Measurements from ENCODE around the gene COL7A1.

COL7A1 gene

DNA sequence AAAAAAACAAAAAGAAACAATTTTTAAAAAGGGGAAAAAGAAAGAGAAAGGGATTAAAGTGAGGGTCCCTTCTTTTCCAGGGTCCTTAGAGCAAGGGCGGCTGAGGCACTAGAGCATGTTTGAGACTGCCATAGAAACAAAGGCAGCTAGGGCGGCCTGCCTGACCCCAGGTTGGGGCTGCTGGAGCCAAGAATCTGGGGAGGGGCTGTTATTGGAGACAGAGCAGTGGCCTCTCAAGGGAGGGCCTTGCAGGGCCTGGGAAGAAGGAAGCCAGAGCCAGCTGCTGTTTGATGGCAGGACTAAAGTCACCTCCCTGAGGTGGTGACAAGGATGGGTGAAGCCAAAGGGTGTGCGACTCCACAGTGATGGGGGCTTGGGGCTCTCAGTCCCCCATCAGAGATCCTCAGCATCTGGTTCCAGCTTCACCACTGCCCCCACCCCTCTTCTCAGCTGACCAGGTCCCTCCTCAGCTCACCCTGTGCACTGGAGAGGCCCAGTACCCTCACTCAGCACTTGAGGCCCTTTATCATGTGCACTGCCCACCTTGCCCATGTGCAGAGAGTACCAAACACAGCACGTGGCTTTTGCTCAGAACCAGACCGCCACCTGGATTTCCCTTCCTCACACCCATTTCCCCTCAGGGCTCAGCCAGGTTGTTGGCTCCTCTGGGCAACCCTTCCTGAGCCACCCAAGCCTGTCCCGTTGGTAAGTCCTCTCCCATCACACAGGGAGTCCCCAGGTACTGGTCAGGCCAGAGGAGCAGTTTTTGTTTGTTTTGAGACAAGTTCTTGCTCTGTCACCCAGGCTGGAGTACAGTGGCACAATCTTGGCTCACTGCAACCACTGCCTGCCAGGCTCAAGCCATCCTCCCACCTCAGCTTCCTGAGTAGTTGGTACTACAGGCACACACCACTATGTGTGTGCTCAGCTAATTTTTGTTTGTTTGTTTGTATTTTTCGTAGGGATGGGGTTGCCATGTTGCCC, 24.7 kb upstream of the COL7A1 start:
- no peak for DNase-seq

DNA sequence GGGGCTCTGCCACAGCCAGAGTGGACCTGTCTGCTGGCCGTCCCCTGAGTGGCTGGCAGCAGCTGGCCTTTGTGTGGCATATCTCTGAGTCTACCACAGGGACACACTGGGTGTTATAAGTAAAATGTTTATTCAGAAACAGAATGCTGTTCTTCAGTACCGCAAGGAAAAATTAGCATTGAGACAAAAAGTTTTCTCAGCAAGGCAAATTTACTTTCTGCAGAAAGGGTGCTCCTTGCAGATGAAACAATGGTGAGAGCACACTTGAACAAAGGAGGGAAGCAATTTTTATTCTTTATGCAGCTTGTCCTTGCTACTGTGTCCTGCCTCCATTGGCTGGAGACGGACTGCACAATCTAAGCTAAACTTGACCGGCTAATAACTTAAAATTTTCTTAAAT, 22.4 kb upstream of the COL7A1 start:
- DNase-seq, result no peak

DNA sequence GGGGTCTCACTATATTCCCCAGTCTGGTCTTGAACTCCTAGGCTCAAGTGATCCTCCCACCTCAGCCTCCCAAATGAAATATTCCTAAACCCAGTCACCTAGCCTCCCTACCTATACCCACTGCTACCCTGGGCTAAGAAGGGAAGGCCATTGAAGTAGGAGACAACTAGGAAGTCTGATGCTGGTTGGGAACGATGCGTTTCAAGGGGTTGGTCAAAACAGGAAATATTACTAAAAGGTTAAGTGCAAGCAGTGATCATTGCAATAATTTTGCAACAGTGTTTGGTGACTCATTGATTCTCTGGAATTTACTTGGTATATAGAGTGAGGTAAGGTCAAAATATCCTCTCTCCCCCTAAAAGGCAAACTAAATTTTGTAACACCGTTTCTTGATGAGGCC, 18.9 kb upstream of the COL7A1 start:
- peak in 1 of 5 experiments; percentile 63 for DNase-seq

DNA sequence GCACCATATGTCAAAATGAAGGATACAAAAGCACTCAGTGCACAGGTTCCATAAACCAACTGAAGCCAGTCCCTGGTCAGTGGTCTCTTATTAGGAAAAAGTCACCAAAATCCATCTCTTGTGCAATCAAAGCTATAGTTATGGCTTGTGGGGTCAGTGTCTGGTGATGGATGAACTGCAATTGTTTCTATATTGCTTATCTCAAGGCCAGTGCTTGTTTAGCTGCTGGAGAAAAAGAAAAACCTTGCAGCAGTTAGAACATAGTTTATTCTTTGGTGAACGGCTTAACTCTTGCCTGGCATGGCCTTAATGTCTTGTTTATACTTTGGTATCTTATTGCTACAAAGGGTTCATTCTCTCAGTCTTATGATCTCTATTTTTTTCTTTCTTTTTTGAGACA, 17.2 kb upstream of the COL7A1 start:
- DNase-seq, result no peak

DNA sequence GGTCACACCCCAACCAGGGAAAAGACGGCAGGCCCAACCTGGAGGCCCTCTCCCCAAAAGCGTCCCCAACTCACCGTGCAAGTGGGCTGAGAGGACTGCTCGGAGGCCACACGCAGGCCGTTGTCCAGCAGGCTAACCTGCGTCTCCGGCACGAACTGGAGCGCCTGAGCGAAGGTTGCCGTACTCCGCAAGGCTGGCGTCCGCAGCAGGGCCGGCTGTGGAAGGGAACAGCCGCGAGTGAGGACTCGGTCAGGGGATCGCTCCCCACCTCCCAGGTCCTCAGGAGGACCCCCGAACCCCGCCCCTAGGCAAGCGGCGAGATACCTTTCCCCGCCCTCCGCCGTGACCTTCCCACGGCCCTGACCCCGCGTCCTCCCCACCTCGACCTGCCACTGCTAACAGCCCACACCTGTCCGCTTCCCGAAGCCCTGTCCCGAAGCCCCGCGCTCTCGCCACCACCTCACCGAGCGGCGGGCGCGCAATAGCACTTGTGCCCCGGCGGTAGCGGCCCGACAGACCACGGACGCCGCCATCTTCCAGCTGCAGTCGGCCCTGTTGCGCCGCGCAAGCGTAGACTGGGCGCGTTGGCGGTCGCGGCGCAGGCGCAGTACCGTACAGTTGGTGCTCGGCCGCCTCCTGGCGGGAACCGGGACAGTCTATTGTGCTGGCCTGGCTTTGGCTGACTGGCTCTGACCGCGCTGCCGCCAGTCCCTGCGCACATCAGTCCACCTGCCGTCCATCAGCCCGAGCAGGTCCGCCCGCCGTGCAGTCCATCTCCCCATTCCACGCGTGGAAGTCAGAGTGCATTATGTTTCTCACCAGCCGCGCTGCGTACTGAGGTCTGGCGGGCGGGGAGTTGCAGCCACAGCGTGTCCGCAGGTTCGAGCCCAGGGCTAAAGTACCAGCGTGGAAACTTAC, 14.2 kb upstream of the COL7A1 start, which contains the start of gene UQCRC1:
Gene UQCRC1 (minus strand): TSS at position 559 of the 918 bp plus-strand sequence. CDS start 26 bp downstream, at position 533.
- DNase-seq, result peak; percentile 85 to 93 (median 87)

DNA sequence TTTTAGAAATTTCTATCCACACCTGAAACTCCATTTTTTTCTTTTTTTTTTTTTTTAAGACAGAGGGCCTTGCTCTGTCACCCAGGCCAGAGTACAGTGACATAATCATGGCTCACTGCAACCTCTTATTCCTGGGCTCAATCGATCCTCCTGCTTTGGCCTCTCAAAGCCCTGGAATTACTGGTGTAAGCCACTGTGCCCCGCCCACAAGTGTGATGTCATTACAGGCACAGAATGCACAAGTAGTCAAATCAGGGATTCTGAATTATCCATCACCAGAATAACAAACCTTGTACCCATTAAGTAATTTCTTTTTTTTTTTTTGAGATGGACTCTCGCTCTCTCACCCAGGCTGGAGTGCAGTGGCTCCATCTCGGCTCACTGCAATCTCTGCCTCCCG, 12.4 kb upstream of the COL7A1 start:
- no peak for DNase-seq

DNA sequence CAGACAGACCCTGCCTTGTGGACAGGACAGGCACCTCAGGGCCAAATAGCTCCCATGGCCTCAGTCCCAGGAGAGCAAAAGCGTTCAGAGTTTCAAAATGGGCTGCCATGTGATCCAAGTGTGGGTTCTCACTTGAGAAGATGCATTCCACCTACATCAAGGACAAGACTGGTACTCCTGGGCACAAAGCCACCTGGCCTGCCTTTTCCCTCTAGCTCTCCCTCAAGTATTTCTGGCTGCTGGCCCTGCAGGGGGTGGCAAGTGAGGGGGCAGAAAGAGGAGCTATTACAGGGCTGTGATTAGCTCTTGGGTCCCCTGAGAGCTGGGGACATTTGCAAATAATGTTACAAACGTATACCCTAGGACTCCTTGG, 6.5 kb upstream of the COL7A1 start:
- no peak for DNase-seq

DNA sequence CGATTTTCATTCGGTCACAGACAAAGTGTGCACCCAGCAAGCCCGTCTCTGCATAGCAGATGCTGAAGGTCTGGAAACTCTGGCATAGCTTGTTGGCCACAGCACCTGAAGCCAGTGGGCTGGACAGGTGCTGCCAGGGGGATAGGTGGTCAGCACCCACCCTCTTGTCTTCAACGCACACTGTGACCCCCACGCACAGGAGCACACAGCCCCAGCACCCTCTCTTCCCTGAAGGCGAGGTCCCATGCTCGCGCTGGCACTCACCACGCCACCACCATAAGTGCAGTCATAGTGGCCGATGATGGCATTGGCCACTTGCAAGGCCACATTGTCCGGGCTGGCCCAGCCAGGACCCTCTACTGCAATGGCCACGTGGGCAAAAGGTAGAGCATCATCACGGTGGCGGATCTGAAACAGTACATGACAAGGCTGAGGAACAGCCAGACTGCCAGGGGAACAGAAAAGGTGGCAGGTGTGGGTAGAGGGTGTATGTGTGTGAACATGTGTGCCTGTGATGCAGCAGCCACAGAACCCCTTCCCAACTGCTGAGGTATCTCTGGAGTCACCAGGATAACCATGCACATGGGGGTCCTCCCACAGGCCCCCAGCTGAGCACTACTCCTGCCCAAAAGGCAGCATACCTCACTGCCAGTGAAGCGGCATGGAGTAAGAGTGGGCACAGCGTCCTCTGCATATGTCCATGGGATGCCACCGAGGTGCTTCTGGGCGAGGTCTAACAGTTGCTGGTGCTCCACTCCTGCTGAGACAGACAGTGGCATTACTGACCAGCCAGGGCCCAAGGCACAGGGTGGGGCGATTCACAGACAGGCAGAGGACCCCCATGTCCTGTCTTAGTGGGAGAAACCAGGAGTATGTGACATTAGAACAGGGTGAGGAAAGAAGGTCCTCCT, 5.8 kb upstream of the COL7A1 start:
- DNase-seq, result no peak

DNA sequence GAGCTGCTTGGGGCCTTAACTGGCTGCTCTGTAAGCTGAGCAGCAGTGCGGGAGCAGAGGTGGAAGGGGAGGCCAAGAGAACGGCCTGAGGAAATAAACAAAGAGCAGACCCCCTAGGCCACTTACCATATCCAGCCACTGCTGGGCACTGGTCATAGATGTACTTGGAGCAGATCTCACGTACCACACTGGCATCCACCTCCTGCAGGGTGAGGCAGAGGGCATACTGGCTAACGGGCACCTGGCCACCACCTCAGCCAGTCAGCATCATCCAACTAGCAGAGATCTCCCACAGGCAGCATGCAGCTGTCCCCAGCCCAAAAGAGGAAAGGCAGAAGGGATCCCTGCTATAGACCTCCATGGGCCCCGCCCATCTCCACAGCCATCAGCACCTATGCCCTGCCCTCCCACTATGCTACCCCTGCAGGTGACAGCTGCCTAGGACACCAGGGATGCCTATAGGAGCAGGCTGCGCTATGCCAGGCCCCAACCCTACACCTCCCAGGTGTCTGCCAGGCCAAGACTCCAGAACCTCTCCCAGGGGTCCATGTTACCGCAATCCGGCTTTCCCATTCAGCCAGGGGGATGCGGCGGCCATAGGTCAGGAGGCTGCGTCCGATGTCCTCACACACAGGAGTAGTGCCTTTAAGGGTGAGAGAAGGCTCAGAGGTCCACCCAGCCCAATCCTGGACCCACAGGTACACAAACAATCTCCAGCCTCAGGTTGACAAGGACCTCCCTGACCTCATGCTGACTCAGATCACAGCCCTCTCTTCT, 4.6 kb upstream of the COL7A1 start:
- DNase-seq, result no peak

DNA sequence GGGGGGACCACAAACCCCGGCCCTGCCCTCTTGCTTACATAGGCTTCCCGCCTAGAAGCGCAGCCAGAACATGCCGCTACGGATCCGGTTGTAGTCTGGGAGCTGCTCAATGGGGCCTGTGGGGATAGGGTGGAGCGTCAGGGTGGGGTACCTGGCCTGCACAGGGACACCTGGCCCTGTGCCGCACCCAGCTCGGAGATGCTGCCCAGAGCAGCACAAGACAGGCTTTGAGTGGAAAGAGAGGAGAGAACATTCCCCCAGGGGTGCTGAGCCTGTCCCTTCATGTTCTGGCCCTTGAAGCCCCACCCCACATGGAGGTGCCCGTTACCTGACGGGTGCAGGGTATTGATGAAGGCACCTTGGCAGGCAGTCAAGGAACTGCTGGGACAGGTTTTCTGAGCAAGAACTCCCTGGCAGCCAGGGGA, 4.0 kb upstream of the COL7A1 start:
- DNase-seq, result no peak

DNA sequence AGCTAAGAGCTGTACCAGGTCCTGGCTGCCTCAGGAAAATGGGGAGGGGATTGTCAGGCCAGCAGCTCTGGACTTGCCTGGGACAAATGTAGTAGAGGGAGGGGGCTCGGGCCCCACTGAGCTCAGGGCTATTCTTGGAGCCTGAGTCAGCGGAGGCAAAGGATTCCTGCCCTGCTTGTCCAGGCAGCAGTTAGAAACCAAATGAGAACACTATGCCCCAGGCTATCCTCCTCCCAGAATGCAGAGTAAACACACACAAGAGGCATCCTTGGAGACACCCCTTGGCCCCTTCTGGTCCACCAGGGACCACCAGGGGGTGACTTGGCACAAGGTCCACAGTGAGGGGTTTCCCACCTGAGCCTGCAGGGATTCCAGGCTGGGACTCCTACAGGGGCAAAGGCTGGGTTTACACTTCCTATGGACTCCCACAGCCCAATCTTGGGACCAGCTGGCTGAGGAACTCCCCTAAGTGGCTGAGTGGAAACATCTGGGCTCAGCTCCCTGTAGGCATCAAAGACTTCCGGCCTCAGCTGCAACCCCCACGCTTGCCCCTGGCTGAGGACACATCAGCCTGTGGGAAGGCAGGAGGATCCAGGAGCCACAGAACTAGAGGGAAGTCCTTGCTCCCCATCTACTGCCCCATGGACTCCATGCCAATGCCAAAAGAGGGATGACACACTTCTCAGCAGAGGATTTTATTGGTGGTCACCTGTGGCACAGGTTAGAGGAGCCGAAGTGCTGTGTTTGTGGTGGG, 3.4 kb upstream of the COL7A1 start:
- no peak for DNase-seq

DNA sequence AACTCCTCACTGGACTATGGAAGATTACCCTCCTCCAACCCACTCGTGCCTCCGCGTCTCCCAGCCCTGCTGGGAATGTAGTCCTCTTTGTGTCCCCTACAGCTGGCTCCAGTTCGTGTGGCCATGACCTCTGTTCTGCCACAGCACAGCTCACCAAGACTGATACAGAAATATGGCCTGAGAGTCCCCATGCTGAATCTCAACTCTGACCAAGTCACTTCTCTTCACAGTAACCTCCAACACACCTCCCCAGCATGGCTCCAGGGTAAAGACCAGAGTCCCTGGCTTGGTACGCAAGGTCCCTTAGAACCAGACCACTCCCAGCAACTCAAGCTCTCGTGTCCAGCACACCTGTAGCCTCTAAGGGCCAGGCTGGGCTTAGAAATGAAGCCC, 2.3 kb upstream of the COL7A1 start:
- DNase-seq, result no peak

DNA sequence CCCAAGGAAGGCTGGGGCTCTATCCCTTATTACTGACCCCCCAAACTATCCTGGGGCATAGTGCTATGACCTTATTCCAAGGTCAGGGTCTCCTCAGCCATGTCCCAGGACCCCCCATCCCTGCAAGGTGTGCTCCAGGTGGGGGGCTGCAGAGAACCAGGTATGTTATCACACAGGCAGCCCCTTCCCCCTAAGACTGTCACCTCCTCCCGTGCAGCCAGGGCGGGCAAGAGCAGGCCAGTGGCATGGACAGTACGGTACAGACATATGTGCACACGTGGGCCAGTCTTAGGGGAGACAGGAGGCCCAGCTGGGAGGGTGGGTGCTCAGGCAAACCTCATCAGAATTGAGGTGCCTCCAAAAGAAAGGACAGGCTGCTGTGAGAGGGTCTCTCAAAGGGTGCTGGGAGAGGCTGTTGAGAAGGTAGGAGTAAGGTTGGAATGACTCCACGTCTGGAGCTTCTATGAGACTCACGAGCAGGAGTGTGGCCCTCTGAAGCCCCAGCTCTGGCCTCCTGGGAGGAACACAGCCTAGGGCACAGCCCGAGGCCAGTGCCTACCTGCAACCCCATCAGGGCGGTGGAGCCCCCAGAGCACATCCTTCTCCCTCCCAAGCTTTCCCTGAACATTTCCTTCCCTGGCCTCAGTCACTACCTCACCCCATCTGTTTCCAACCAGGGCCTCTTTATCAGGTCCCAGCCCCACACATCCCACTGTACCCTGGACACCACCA, 1.7 kb upstream of the COL7A1 start:
- DNase-seq, result no peak

DNA sequence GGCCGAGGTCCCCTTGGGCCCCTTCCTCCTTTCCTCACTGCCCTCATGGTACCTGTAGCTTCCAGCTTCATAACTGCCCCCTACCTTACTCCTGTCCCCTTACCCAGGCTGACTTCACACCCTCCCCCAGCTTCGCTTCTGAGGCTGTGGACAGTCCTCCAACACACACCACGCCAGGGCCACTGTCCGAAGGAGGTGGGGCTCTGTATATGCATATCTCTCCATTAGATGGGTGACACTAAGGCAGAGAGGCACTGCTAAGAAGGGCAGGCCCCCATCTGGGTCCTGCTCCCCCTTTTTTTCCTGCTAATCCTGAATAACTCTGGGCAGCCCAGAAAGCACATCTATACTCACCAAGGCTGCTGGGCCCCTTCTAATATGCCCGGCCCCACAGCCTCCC, 1.0 kb upstream of the COL7A1 start:
- DNase-seq, result no peak

DNA sequence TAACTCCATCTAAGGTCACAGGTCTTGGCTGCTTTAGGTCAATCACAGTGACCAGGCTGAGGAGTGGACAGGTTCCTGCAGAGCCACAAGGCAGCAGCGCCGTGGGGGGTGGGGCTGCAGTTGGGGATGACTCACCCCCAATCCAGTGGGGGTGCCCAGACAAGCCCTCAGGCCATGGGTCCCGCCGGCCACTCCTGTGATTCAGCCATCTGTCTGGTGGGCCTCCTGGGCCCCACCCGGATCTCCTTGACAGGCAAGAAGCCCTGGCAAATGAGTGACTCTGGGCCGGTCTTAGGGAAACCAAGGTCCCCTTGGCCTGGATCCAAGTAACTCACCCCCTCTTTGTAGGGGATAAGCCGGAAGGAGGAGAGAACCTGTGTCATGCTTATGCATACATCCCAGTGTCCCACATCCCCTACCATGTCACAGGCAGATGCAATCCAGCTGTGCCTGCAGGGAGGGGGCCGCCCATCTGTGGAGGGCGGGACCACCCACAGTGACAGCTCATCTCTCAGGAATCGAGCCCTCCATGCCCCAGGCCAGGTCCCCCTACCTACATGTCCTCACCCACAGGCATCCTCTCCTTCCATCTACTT, 495 bp upstream of the COL7A1 start:
- no peak for DNase-seq

DNA sequence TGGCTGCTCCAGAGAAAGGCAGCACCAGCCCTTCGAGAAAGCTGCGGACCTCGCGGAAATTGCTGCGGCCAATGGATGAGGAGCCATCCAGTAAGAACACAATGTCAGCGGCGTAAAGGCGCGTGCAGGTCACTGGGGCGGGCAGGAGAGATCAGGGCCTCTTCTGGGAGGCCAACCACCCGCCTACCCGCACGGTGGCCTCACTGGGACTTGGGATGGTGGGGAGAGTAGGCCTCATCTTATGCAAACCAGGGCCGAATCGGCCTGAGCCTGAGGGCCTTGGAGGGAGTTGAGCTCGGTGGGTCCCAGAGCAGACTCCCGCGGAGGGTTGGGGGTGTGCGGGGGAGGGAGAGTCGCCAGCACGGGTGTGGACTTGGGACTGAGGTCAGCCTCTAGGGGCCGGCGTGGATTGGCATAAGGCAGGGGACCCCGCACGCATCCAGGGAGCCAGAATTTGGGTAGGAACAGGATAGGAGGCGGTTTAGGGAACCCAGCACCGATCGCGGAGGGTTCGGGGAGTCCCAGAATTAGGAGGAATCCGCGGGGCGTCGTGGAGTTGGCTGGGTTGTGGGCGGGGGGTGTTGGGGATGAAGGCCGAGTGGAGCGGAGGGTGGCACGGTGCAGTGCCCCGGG, 596 bp downstream of the COL7A1 start:
- DNase-seq, result no peak

DNA sequence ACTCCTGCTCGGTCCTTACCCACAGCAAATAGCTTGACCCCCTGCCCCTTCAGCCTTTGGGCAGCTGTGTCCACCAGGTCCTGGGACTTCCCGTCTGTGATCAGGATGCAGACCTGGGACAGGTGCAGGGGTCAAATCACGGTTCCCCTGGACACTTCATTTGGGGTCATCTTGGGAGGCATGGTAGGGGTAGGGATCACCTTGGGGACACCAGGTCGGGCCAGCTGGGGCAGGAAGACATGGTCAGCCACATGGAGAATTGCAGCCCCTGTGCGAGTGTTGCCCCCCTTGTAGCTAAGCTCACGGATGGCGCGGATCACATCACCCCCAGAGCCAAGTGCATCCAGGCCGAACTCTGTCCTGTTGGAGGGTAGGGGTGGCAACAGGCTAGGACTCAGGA, 1.8 kb downstream of the COL7A1 start:
- DNase-seq, result no peak

DNA sequence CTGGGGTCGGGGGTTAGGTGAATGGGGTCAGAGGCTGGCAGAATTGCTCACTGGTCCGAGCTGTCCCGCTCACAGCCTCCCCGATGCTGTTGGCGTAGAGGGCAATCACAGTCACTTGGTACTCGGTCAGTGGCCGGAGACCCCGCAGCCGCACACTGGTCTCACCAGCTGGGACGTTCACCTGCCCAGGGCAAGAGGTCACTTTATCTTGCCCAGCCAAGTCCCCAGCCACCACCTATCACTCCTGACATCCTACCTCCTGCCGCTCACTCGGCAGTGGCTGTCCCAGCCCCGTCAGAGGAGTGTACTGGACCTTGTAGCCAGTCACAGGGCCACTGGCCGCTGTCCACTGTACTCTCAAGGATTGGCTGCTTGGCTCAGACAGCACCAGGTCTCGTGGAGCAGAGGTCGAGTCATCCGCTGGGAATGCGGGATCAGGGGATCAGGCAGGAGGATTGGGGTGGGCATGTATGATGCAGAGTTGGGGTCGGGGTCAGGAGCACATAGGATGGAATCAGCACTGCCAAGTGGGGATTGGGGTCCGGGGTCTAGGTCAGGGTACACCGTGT, 2.5 kb downstream of the COL7A1 start:
- DNase-seq, result no peak

Data from T-helper 2 cell (primary cell).